ENCODE data around the gene SORBS2.

SORBS2 gene

GRCh38 chr4:185623444-185624258 is 188.3 kb downstream of the SORBS2 start:
- H3K4me1 ChIP-seq (ENCODE audit: control insufficient read depth, insufficient read depth, low read length), result no peaks in the 10 kb centered on the region
- no CpG with 5 or more reads among the region's 46 CpGs for WGBS (ENCODE audit: insufficient coverage, insufficient read length)
- no peak overlapping the region for H3K4me3 ChIP-seq (ENCODE audit: low read length)
- no peak for DNase-seq (ENCODE audit: low read depth, low spot score)
- H3K9me3 ChIP-seq (ENCODE audit: control insufficient read depth, insufficient read depth, low read length), result no peaks in the 10 kb centered on the region
- no peaks in the 10 kb centered on the region for H3K36me3 ChIP-seq (ENCODE audit: control insufficient read depth, insufficient read depth, low read length)
- no peaks in the 10 kb centered on the region for H3K27me3 ChIP-seq (ENCODE audit: control insufficient read depth, insufficient read depth, low read length)
- H3K27ac ChIP-seq (ENCODE audit: low read length), result no peak overlapping the region

- no CpG with 5 or more reads among the region's 4 CpGs for WGBS (ENCODE audit: insufficient coverage, insufficient read length)
- Histone ChIP-seq H3K4me3 (ENCODE audit: low read length) (no peak overlapping the region), H3K27me3 (ENCODE audit: control insufficient read depth, insufficient read depth, low read length) (no peaks in the 10 kb centered on the region)
These were observed 203.8 kb downstream of the SORBS2 start for GRCh38 chr4:185608185-185608584.

DNA sequence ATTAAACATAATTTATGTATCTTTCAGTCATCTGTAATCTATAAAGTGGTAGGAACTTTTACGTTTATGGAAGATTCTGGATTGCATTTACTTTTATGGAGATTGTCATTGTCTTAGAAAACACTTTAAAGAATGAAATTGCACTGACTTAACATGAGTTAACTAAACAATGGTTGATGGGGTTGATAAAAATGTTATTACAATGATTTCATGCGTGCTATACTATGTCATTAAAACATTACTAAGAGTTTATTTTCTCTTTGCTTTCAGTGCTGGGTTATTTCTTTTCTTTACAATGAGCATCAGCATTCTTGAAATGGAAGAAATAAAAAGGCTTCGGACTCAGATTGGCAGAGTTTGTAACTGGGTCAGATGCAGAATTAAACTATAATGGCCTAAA is 209.6 kb downstream of the SORBS2 start:
- no CpG with 5 or more reads among the region's 3 CpGs for WGBS (ENCODE audit: insufficient coverage, insufficient read length)
- H3K4me3 ChIP-seq (ENCODE audit: low read length), result no peak overlapping the region
- H3K27ac ChIP-seq (ENCODE audit: low read length), result no peak overlapping the region
- no peaks in the 10 kb centered on the region for H3K4me1 ChIP-seq (ENCODE audit: control insufficient read depth, insufficient read depth, low read length)
- no peak for DNase-seq (ENCODE audit: low read depth, low spot score)
- H3K36me3 ChIP-seq (ENCODE audit: control insufficient read depth, insufficient read depth, low read length), result no peaks in the 10 kb centered on the region
- H3K9me3 ChIP-seq (ENCODE audit: control insufficient read depth, insufficient read depth, low read length), result no peaks in the 10 kb centered on the region
- H3K27me3 ChIP-seq (ENCODE audit: control insufficient read depth, insufficient read depth, low read length), result no peaks in the 10 kb centered on the region

More at GRCh38 chr4:185608185-185608584, 203.8 kb downstream of the SORBS2 start:
- no peaks in the 10 kb centered on the region for H3K4me1 ChIP-seq (ENCODE audit: control insufficient read depth, insufficient read depth, low read length)
- DNase-seq (ENCODE audit: low read depth, low spot score), result no peak
- no peak overlapping the region for H3K27ac ChIP-seq (ENCODE audit: low read length)
- H3K9me3 ChIP-seq (ENCODE audit: control insufficient read depth, insufficient read depth, low read length), result no peaks in the 10 kb centered on the region
- 0 out of 2 replicates have a peak, but pooled peaks cover 2% of the 10 kb centered on the region for H3K36me3 ChIP-seq (ENCODE audit: control insufficient read depth, insufficient read depth, low read length)

DNA sequence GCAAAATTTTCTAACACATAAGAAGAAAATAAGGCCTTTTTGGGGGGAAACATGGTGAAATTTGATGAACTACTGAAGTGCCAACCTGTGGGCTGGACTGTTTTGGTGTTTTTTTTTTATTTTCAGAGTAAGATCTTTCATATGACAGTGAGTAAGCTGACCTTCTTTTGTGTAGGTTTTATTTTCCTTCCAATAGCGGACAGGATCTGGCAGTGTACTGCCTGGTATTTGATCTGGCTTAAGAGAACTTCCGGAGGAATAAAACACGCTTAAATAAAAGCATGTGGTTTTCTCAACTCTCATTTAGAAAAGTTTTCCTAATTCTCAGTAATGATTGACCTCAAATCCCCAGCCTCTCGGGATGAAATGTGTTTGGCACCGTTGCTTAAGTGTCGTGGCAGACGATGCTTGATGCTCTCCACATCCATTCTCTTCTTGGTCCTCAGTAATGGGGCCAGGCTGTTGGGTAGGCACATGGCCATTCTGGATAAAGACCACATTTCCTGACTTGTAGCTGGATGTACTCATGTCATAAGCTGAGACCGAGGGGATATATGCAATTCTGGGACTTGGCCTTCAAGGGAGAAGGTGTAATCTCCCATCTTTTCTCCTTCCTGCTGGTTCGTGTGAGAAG is 211.1 kb downstream of the SORBS2 start:
- Histone ChIP-seq H3K36me3 (ENCODE audit: control insufficient read depth, insufficient read depth, low read length) (no peaks in the 10 kb centered on the region), H3K9me3 (ENCODE audit: control insufficient read depth, insufficient read depth, low read length) (no peaks in the 10 kb centered on the region), H3K27me3 (ENCODE audit: control insufficient read depth, insufficient read depth, low read length) (no peaks in the 10 kb centered on the region), H3K4me1 (ENCODE audit: control insufficient read depth, insufficient read depth, low read length) (no peaks in the 10 kb centered on the region), H3K4me3 (ENCODE audit: low read length) (no peak overlapping the region), H3K27ac (ENCODE audit: low read length) (no peak overlapping the region)
- WGBS (ENCODE audit: insufficient coverage, insufficient read length), result no CpG with 5 or more reads among the region's 9 CpGs
- DNase-seq (ENCODE audit: low read depth, low spot score), result no peak

- H3K27me3 ChIP-seq (ENCODE audit: control insufficient read depth, insufficient read depth, low read length), result no peaks in the 10 kb centered on the region
- H3K9me3 ChIP-seq (ENCODE audit: control insufficient read depth, insufficient read depth, low read length), result no peaks in the 10 kb centered on the region
- H3K27ac ChIP-seq (ENCODE audit: low read length), result no peak overlapping the region
- no peak overlapping the region for H3K4me3 ChIP-seq (ENCODE audit: low read length)
- H3K4me1 ChIP-seq (ENCODE audit: control insufficient read depth, insufficient read depth, low read length), result no peaks in the 10 kb centered on the region
- DNase-seq (ENCODE audit: low read depth, low spot score), result no peak
- H3K36me3 ChIP-seq (ENCODE audit: control insufficient read depth, insufficient read depth, low read length), result no peaks in the 10 kb centered on the region
- no CpG with 5 or more reads among the region's 12 CpGs for WGBS (ENCODE audit: insufficient coverage, insufficient read length)
These were observed 212.3 kb downstream of the SORBS2 start for GRCh38 chr4:185599553-185600243.

DNA sequence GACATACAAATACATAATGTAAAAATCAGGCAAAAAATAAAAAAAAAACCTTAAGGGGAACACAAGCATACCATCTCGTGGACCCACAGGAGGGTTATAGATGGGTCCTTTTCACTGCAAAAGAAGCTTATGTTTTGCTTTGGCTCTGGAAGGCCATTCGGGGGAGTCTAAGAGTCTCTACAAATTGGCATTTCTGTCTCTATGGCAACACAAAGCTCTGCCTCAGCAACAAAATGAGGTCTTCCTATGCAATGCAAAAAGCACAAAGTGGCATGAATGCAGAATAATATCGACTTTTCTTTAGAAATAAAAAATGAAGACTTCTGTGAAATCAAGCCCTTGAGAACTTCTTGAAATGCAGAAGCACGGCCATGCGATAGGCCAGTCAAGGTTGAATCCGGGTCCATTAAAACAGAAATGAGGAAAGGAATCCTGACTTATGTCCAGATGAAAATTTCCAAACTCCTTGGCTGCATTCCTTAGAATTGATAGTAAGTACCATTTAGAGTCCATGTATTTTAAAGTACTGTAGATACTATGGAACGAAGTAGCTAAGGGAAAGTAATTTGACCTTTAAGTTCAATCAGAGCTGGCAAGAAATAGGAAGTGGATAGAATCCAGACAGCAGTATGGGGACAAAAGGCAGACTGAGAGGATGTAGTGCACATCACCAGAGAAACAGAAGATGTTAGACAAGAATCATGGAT is 213.0 kb downstream of the SORBS2 start:
- Histone ChIP-seq H3K9me3 (ENCODE audit: control insufficient read depth, insufficient read depth, low read length) (no peaks in the 10 kb centered on the region), H3K27ac (ENCODE audit: low read length) (no peak overlapping the region), H3K4me1 (ENCODE audit: control insufficient read depth, insufficient read depth, low read length) (no peaks in the 10 kb centered on the region), H3K4me3 (ENCODE audit: low read length) (no peak overlapping the region), H3K27me3 (ENCODE audit: control insufficient read depth, insufficient read depth, low read length) (no peaks in the 10 kb centered on the region), H3K36me3 (ENCODE audit: control insufficient read depth, insufficient read depth, low read length) (no peaks in the 10 kb centered on the region)
- WGBS (ENCODE audit: insufficient coverage, insufficient read length), result no CpG with 5 or more reads among the region's 7 CpGs
- no peak for DNase-seq (ENCODE audit: low read depth, low spot score)

GRCh38 chr4:185597532-185598188 is 214.3 kb downstream of the SORBS2 start:
- peak; percentile 50 for DNase-seq (ENCODE audit: low read depth, low spot score)
- WGBS (ENCODE audit: insufficient coverage, insufficient read length), result no CpG with 5 or more reads among the region's 9 CpGs

DNA sequence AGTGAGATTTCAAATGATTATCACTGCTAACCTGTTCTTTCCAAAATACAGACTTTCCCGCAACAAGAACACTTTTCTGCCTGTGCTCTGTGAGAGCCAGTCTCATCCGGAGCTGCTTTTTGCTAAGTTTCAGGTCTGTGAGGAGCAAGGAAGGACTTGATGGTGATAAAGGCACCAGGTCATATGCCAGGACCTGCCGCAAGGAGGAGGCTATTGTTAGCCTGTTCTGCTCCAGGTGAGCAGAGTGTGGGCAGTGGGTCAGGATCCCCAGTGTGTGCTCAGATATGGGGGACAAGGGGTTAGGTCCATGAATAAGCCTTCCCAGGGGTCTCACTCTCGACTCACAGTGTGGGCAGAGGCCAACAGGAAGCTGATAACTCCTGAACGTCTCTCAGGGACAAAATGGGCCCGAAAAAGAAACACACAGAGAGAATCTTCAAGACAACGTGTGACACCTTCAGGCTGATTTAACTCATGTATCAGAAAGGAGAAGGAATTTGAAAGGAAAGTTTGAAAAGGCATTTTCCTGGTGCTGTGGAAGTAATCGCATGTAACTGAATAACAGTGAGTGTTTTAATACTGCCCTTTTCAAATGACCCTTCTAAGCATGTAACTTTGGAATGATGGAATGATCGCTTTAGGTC is 219.0 kb downstream of the SORBS2 start:
- no peak overlapping the region for H3K4me3 ChIP-seq (ENCODE audit: low read length)
- no peak for DNase-seq (ENCODE audit: low read depth, low spot score)
- H3K4me1 ChIP-seq (ENCODE audit: control insufficient read depth, insufficient read depth, low read length), result no peaks in the 10 kb centered on the region
- no peaks in the 10 kb centered on the region for H3K27me3 ChIP-seq (ENCODE audit: control insufficient read depth, insufficient read depth, low read length)
- H3K36me3 ChIP-seq (ENCODE audit: control insufficient read depth, insufficient read depth, low read length), result no peaks in the 10 kb centered on the region
- WGBS (ENCODE audit: insufficient coverage, insufficient read length), result no CpG with 5 or more reads among the region's 9 CpGs
- no peak overlapping the region for H3K27ac ChIP-seq (ENCODE audit: low read length)
- no peaks in the 10 kb centered on the region for H3K9me3 ChIP-seq (ENCODE audit: control insufficient read depth, insufficient read depth, low read length)

More at GRCh38 chr4:185597532-185598188, 214.3 kb downstream of the SORBS2 start:
- no peak overlapping the region for H3K27ac ChIP-seq (ENCODE audit: low read length)
- H3K27me3 ChIP-seq (ENCODE audit: control insufficient read depth, insufficient read depth, low read length), result no peaks in the 10 kb centered on the region
- no peak overlapping the region for H3K4me3 ChIP-seq (ENCODE audit: low read length)
- no peaks in the 10 kb centered on the region for H3K36me3 ChIP-seq (ENCODE audit: control insufficient read depth, insufficient read depth, low read length)
- no peaks in the 10 kb centered on the region for H3K4me1 ChIP-seq (ENCODE audit: control insufficient read depth, insufficient read depth, low read length)
- no peaks in the 10 kb centered on the region for H3K9me3 ChIP-seq (ENCODE audit: control insufficient read depth, insufficient read depth, low read length)

DNA sequence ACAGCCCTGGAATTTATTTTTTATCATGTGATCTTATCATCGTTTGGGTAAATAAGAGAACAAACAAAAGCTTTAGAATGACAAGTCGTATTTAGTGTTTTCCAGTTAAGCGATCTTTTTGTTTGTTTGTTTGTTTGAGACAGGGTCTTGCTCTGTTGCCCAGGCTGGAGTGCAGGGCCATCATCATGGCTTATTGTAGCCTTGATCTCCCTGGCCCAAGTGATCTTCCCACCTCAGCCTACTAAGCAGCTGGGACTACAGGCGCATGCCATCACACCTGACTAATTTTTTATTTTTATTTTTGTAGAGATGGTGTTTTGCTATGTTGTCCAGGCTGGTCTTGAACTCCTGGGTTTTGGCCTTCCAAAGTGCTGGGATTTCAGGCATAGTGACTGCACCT is 219.6 kb downstream of the SORBS2 start:
- H3K4me3 ChIP-seq (ENCODE audit: low read length), result no peak overlapping the region
- H3K4me1 ChIP-seq (ENCODE audit: control insufficient read depth, insufficient read depth, low read length), result no peaks in the 10 kb centered on the region
- H3K9me3 ChIP-seq (ENCODE audit: control insufficient read depth, insufficient read depth, low read length), result no peaks in the 10 kb centered on the region
- H3K36me3 ChIP-seq (ENCODE audit: control insufficient read depth, insufficient read depth, low read length), result no peaks in the 10 kb centered on the region
- H3K27ac ChIP-seq (ENCODE audit: low read length), result no peak overlapping the region
- WGBS (ENCODE audit: insufficient coverage, insufficient read length), result no CpG with 5 or more reads among the region's 4 CpGs
- H3K27me3 ChIP-seq (ENCODE audit: control insufficient read depth, insufficient read depth, low read length), result no peaks in the 10 kb centered on the region
- no peak for DNase-seq (ENCODE audit: low read depth, low spot score)

Data from iPS DF 6.9 (cell line).